H1 (cell line): Measurements from ENCODE around the gene GANAB. TPM values are rescaled to one million over a fixed set of nuclear protein-coding genes. Genes with fewer than 3 reads are reported as not detected.

Experiments
- CTBP2 ChIP-seq: IDR thresholded peaks from 2 replicates; pipeline ENCODE4 v1.7.0; 2011; ENCODE audit warnings: borderline replicate concordance, mild to moderate bottlenecking, moderate library complexity, mixed read lengths, low read length; ENCODE audit not compliant: insufficient read depth, insufficient read length
- EGR1 ChIP-seq: IDR thresholded peaks from 2 replicates; pipeline ENCODE4 v1.6.1; 2011; ENCODE audit warnings: low read depth, low read length, borderline replicate concordance
- EZH2 ChIP-seq: fragments of 200-600 bp; sonication (generic); IDR thresholded peaks from 2 replicates; pipeline ENCODE4 v1.7.1; 2012; ENCODE audit warnings: low read depth, mild to moderate bottlenecking, moderate library complexity, low read length, inconsistent platforms; ENCODE audit not compliant: severe bottlenecking
- GABPA ChIP-seq: IDR thresholded peaks from 2 replicates; pipeline ENCODE4 v1.6.1; 2011; ENCODE audit warnings: mild to moderate bottlenecking, low read length, moderate library complexity, borderline replicate concordance; ENCODE audit not compliant: insufficient read depth
- HDAC2 ChIP-seq, 2 experiments: fragments of 300-600 bp in 1 of 2; sonication (generic) in 1 of 2; IDR thresholded peaks; 2 replicates each; pipeline ENCODE4 v1.6.1; 2011 to 2012; ENCODE audit warnings: low read depth in 2 of 2, low read length in 2 of 2, mild to moderate bottlenecking in 2 of 2, moderate library complexity in 2 of 2, borderline replicate concordance in 1 of 2, inconsistent platforms in 1 of 2
- KDM5A ChIP-seq: fragments of 200-600 bp; IDR thresholded peaks from 2 replicates; pipeline ENCODE4 v1.7.1; 2012; ENCODE audit warnings: mild to moderate bottlenecking, low read length, inconsistent platforms, mixed read lengths
- MAX ChIP-seq: IDR thresholded peaks from 2 replicates; pipeline ENCODE4 v1.6.1; 2012; ENCODE audit warnings: inconsistent platforms
- POLR2A ChIP-seq, 2 experiments: IDR thresholded peaks; 1 replicate in 1 of 2; 2 replicates in 1 of 2; pipeline ENCODE4 v1.6.1; 2011; ENCODE audit warnings: low read depth in 2 of 2, low read length in 2 of 2, mild to moderate bottlenecking in 2 of 2; ENCODE audit errors: control extremely low read depth in 1 of 2
- POLR2AphosphoS5 ChIP-seq: IDR thresholded peaks from 2 replicates; pipeline ENCODE4 v1.6.1; 2011; ENCODE audit warnings: low read depth, low read length
- RBBP5 ChIP-seq: IDR thresholded peaks from 2 replicates; pipeline ENCODE4 v1.7.1; 2012; ENCODE audit warnings: low read depth, mild to moderate bottlenecking, inconsistent platforms, low read length, moderate library complexity, borderline replicate concordance
- RFX5 ChIP-seq: IDR thresholded peaks from 2 replicates; pipeline ENCODE4 v1.6.1; 2011; ENCODE audit warnings: low read depth, low read length, improper control_type of control experiment, borderline replicate concordance
- RNF2 ChIP-seq: fragments of 200-900, 300-1000 bp; sonication (generic); IDR thresholded peaks from 2 replicates; pipeline ENCODE4 v1.7.1; 2016; ENCODE audit warnings: borderline replicate concordance, low read depth, mild to moderate bottlenecking, antibody characterized with exemption, low read length; ENCODE audit not compliant: poor library complexity, severe bottlenecking; ENCODE audit errors: missing control alignments
- SP2 ChIP-seq: IDR thresholded peaks from 2 replicates; pipeline ENCODE4 v1.6.1; 2012; ENCODE audit warnings: mild to moderate bottlenecking, low read length, inconsistent platforms
- polyA plus RNA-seq, 7 experiments: library from polyadenylated mRNA; depleted of rRNA in 3 of 7; stranded (reverse) in 5 of 7; unstranded in 2 of 7; fragments of >200 nt in 5 of 7; fragments of 200-250 nt in 2 of 7; gene quantifications; 1 replicate in 5 of 7; 2 replicates in 1 of 7; 4 replicates in 1 of 7; pipeline versions ENCODE4 v1.2.1 to v1.2.3, GENCODE V29; 2011 to 2013; ENCODE audit warnings: missing spikeins in 2 of 7, mixed read lengths in 2 of 7
- total RNA-seq: library from RNA; stranded (reverse); fragmentation: NEBNext Ultra II Directional; extraction: Animal tissue kit (Norgen Biotek cat#: 25700); gene quantifications from 2 replicates; pipeline ENCODE4 v1.2.1, GENCODE V29; 2021
- TF ChIP-seq, protein P1 (sequence below), 3 experiments: IDR thresholded peaks; 1 replicate in 2 of 3; 2 replicates in 1 of 3; pipeline versions ENCODE4 v1.5.1 to v1.6.1; 2011; ENCODE audit warnings: low read length in 3 of 3, mild to moderate bottlenecking in 3 of 3, inconsistent platforms in 2 of 3, low read depth in 1 of 3, moderate library complexity in 1 of 3; ENCODE audit not compliant: insufficient read depth in 1 of 3; ENCODE audit errors: control extremely low read depth in 1 of 3

The GANAB gene
- total and polyA plus RNA-seq, 2 of the 8 experiments (the other 6 are each of a cell fraction or from before 2014, with no cell fraction given) = 289 to 330 TPM

- TF ChIP-seq POLR2AphosphoS5 = peak; percentile 36; the same call in 1 of the 2 replicates
- TF ChIP-seq RNF2 = no peak
- TF ChIP-seq HDAC2 (IDR thresholded peaks at IDR 0.05; ENCODE audit: borderline replicate concordance in 1 of 2, low read depth in 2 of 2, low read length in 2 of 2) = no peak
- no peak for TF ChIP-seq RFX5
- TF ChIP-seq RBBP5 = peak; percentile 56; the same call in 1 of the 2 replicates
- no peak for TF ChIP-seq KDM5A
- TF ChIP-seq, protein P1, sequence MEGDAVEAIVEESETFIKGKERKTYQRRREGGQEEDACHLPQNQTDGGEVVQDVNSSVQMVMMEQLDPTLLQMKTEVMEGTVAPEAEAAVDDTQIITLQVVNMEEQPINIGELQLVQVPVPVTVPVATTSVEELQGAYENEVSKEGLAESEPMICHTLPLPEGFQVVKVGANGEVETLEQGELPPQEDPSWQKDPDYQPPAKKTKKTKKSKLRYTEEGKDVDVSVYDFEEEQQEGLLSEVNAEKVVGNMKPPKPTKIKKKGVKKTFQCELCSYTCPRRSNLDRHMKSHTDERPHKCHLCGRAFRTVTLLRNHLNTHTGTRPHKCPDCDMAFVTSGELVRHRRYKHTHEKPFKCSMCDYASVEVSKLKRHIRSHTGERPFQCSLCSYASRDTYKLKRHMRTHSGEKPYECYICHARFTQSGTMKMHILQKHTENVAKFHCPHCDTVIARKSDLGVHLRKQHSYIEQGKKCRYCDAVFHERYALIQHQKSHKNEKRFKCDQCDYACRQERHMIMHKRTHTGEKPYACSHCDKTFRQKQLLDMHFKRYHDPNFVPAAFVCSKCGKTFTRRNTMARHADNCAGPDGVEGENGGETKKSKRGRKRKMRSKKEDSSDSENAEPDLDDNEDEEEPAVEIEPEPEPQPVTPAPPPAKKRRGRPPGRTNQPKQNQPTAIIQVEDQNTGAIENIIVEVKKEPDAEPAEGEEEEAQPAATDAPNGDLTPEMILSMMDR (IDR thresholded peaks at IDR 0.05; ENCODE audit: control extremely low read depth in 1 of 3, insufficient read depth in 1 of 3, low read depth in 1 of 3, low read length in 3 of 3) = no peak
- no peak for TF ChIP-seq GABPA
- 0 out of 2 replicates have a peak, but pooled peaks have one; percentile 44 for TF ChIP-seq MAX
- peak in 1 of 2 experiments; percentile 78; a peak in 2 of 3 replicates for TF ChIP-seq POLR2A (IDR thresholded peaks at IDR 0.05; ENCODE audit: control extremely low read depth in 1 of 2, low read depth in 2 of 2, low read length in 2 of 2)
- TF ChIP-seq EZH2 = no peak
- TF ChIP-seq CTBP2 = no peak
- TF ChIP-seq SP2 = no peak
- peak; percentile 62; the same call in 1 of the 2 replicates for TF ChIP-seq EGR1
Measured at GRCh38 chr11:62601372-62602140, 44.9 kb downstream of the GANAB start, which contains the start of gene MTA2 (continued).
